Measurements from ENCODE around the gene LNX1.

The LNX1 gene

GRCh38 chr4:53591372-53591892 lies at the start of gene LNX1:
Gene LNX1 (minus strand): TSS chr4:53591486. CDS start chr4:53574002, 17,484 bp downstream.
- Histone ChIP-seq H3K4me1 (ENCODE audit: insufficient read depth, low read length) (no peaks in the 10 kb centered on the region), H3K27me3 (ENCODE audit: insufficient read depth, low read length) (no peaks in the 10 kb centered on the region), H3K4me3 (ENCODE audit: low read length) (no peak within 1 kb of the TSS), H3K9me3 (ENCODE audit: low read length) (no peaks in the 10 kb centered on the region), H2AFZ (ENCODE audit: low read depth, low read length) (no peak within 1 kb of the TSS), H3K36me3 (ENCODE audit: insufficient read depth, low read length) (no peaks in the 10 kb centered on the region)

- Histone ChIP-seq H3K4me1 (ENCODE audit: insufficient read depth, low read length) (no peaks in the 10 kb centered on the region), H3K27me3 (ENCODE audit: insufficient read depth, low read length) (no peaks in the 10 kb centered on the region), H3K9me3 (ENCODE audit: low read length) (no peaks in the 10 kb centered on the region), H3K36me3 (ENCODE audit: insufficient read depth, low read length) (no peaks in the 10 kb centered on the region), H2AFZ (ENCODE audit: low read depth, low read length) (no peak overlapping the region), H3K4me3 (ENCODE audit: low read length) (no peak overlapping the region)
Observed at GRCh38 chr4:53640576-53641453, 49.5 kb upstream of the LNX1 start.

- Histone ChIP-seq H2AFZ (ENCODE audit: low read depth, low read length) (no peak overlapping the region), H3K9me3 (ENCODE audit: low read length) (no peaks in the 10 kb centered on the region), H3K4me3 (ENCODE audit: low read length) (no peak overlapping the region), H3K36me3 (ENCODE audit: insufficient read depth, low read length) (no peaks in the 10 kb centered on the region), H3K4me1 (ENCODE audit: insufficient read depth, low read length) (no peaks in the 10 kb centered on the region), H3K27me3 (ENCODE audit: insufficient read depth, low read length) (no peaks in the 10 kb centered on the region)
Observed at GRCh38 chr4:53638919-53639318, 47.6 kb upstream of the LNX1 start.

GRCh38 chr4:53637348-53637747 lies 46.1 kb upstream of the LNX1 start:
- no peaks in the 10 kb centered on the region for H3K4me1 ChIP-seq (ENCODE audit: insufficient read depth, low read length)
- no peak overlapping the region for H2AFZ ChIP-seq (ENCODE audit: low read depth, low read length)
- no peaks in the 10 kb centered on the region for H3K27me3 ChIP-seq (ENCODE audit: insufficient read depth, low read length)
- H3K9me3 ChIP-seq (ENCODE audit: low read length) = no peaks in the 10 kb centered on the region
- no peaks in the 10 kb centered on the region for H3K36me3 ChIP-seq (ENCODE audit: insufficient read depth, low read length)
- H3K4me3 ChIP-seq (ENCODE audit: low read length) = no peak overlapping the region

- Histone ChIP-seq H2AFZ (ENCODE audit: low read depth, low read length) (no peak overlapping the region), H3K9me3 (ENCODE audit: low read length) (no peaks in the 10 kb centered on the region), H3K36me3 (ENCODE audit: insufficient read depth, low read length) (no peaks in the 10 kb centered on the region), H3K4me1 (ENCODE audit: insufficient read depth, low read length) (no peaks in the 10 kb centered on the region), H3K27me3 (ENCODE audit: insufficient read depth, low read length) (no peaks in the 10 kb centered on the region), H3K4me3 (ENCODE audit: low read length) (no peak overlapping the region)
Observed at GRCh38 chr4:53635697-53636483, 44.6 kb upstream of the LNX1 start.

GRCh38 chr4:53633608-53634007 lies 42.3 kb upstream of the LNX1 start:
- Histone ChIP-seq H3K9me3 (ENCODE audit: low read length) (no peaks in the 10 kb centered on the region), H3K36me3 (ENCODE audit: insufficient read depth, low read length) (no peaks in the 10 kb centered on the region), H3K4me1 (ENCODE audit: insufficient read depth, low read length) (no peaks in the 10 kb centered on the region), H2AFZ (ENCODE audit: low read depth, low read length) (no peak overlapping the region), H3K4me3 (ENCODE audit: low read length) (no peak overlapping the region), H3K27me3 (ENCODE audit: insufficient read depth, low read length) (no peaks in the 10 kb centered on the region)

GRCh38 chr4:53629296-53629695 lies 38.0 kb upstream of the LNX1 start:
- no peaks in the 10 kb centered on the region for H3K9me3 ChIP-seq (ENCODE audit: low read length)
- H3K4me3 ChIP-seq (ENCODE audit: low read length) = no peak overlapping the region
- no peaks in the 10 kb centered on the region for H3K36me3 ChIP-seq (ENCODE audit: insufficient read depth, low read length)
- H2AFZ ChIP-seq (ENCODE audit: low read depth, low read length) = no peak overlapping the region
- H3K4me1 ChIP-seq (ENCODE audit: insufficient read depth, low read length) = no peaks in the 10 kb centered on the region
- H3K27me3 ChIP-seq (ENCODE audit: insufficient read depth, low read length) = no peaks in the 10 kb centered on the region

- no peak overlapping the region for H2AFZ ChIP-seq (ENCODE audit: low read depth, low read length)
- H3K36me3 ChIP-seq (ENCODE audit: insufficient read depth, low read length) = no peaks in the 10 kb centered on the region
- H3K27me3 ChIP-seq (ENCODE audit: insufficient read depth, low read length) = no peaks in the 10 kb centered on the region
- no peaks in the 10 kb centered on the region for H3K9me3 ChIP-seq (ENCODE audit: low read length)
- H3K4me3 ChIP-seq (ENCODE audit: low read length) = no peak overlapping the region
- no peaks in the 10 kb centered on the region for H3K4me1 ChIP-seq (ENCODE audit: insufficient read depth, low read length)
Observed at GRCh38 chr4:53626491-53626890, 35.2 kb upstream of the LNX1 start.

GRCh38 chr4:53625888-53626287 lies 34.6 kb upstream of the LNX1 start:
- Histone ChIP-seq H3K36me3 (ENCODE audit: insufficient read depth, low read length) (no peaks in the 10 kb centered on the region), H3K4me3 (ENCODE audit: low read length) (no peak overlapping the region), H3K4me1 (ENCODE audit: insufficient read depth, low read length) (no peaks in the 10 kb centered on the region), H3K27me3 (ENCODE audit: insufficient read depth, low read length) (no peaks in the 10 kb centered on the region), H2AFZ (ENCODE audit: low read depth, low read length) (no peak overlapping the region), H3K9me3 (ENCODE audit: low read length) (no peaks in the 10 kb centered on the region)

- no peaks in the 10 kb centered on the region for H3K27me3 ChIP-seq (ENCODE audit: insufficient read depth, low read length)
- no peak overlapping the region for H2AFZ ChIP-seq (ENCODE audit: low read depth, low read length)
- no peaks in the 10 kb centered on the region for H3K4me1 ChIP-seq (ENCODE audit: insufficient read depth, low read length)
- H3K4me3 ChIP-seq (ENCODE audit: low read length) = no peak overlapping the region
- no peaks in the 10 kb centered on the region for H3K9me3 ChIP-seq (ENCODE audit: low read length)
- H3K36me3 ChIP-seq (ENCODE audit: insufficient read depth, low read length) = no peaks in the 10 kb centered on the region
Observed at GRCh38 chr4:53622739-53623151, 31.5 kb upstream of the LNX1 start.

GRCh38 chr4:53620956-53621355 lies 29.7 kb upstream of the LNX1 start:
- H3K36me3 ChIP-seq (ENCODE audit: insufficient read depth, low read length) = no peaks in the 10 kb centered on the region
- no peaks in the 10 kb centered on the region for H3K27me3 ChIP-seq (ENCODE audit: insufficient read depth, low read length)
- no peaks in the 10 kb centered on the region for H3K9me3 ChIP-seq (ENCODE audit: low read length)
- H3K4me3 ChIP-seq (ENCODE audit: low read length) = no peak overlapping the region
- no peaks in the 10 kb centered on the region for H3K4me1 ChIP-seq (ENCODE audit: insufficient read depth, low read length)
- no peak overlapping the region for H2AFZ ChIP-seq (ENCODE audit: low read depth, low read length)

GRCh38 chr4:53619431-53619830 lies 28.1 kb upstream of the LNX1 start:
- Histone ChIP-seq H3K27me3 (ENCODE audit: insufficient read depth, low read length) (no peaks in the 10 kb centered on the region), H3K4me3 (ENCODE audit: low read length) (no peak overlapping the region), H3K4me1 (ENCODE audit: insufficient read depth, low read length) (no peaks in the 10 kb centered on the region), H3K36me3 (ENCODE audit: insufficient read depth, low read length) (no peaks in the 10 kb centered on the region), H3K9me3 (ENCODE audit: low read length) (no peaks in the 10 kb centered on the region), H2AFZ (ENCODE audit: low read depth, low read length) (no peak overlapping the region)

- Histone ChIP-seq H3K9me3 (ENCODE audit: low read length) (no peaks in the 10 kb centered on the region), H3K4me1 (ENCODE audit: insufficient read depth, low read length) (no peaks in the 10 kb centered on the region), H2AFZ (ENCODE audit: low read depth, low read length) (no peak overlapping the region), H3K36me3 (ENCODE audit: insufficient read depth, low read length) (no peaks in the 10 kb centered on the region), H3K27me3 (ENCODE audit: insufficient read depth, low read length) (no peaks in the 10 kb centered on the region), H3K4me3 (ENCODE audit: low read length) (no peak overlapping the region)
Observed at GRCh38 chr4:53618321-53618720, 27.0 kb upstream of the LNX1 start.
